ENCODE results near the gene EPS8L2. TPM values are rescaled to one million over a fixed set of nuclear protein-coding genes. Genes with fewer than 3 reads are reported as not detected.

The EPS8L2 gene
- total and polyA plus RNA-seq, 2 of the 13 experiments (the other 11 are each of a cell fraction or from before 2014, with no cell fraction given), result 89.3 to 416 TPM

GRCh38 chr11:727859-728748 lies 22.1 kb downstream of the EPS8L2 start (continued):
- TF ChIP-seq KDM3A (CRISPR knock-in tag; IDR thresholded peaks at IDR 0.05; ENCODE audit: low read depth) (peak; percentile 88; the same call in 1 of the 2 replicates), REPIN1 (CRISPR knock-in tag; IDR thresholded peaks at IDR 0.05; ENCODE audit: borderline replicate concordance, low read depth) (peak; percentile 87), ZBTB4 (CRISPR knock-in tag; IDR thresholded peaks at IDR 0.05; ENCODE audit: borderline replicate concordance) (peak; percentile 63; the same call in 1 of the 2 replicates), SMC3 (IDR thresholded peaks at IDR 0.05; ENCODE audit: low read length) (peak; percentile 50; the same call in 1 of the 2 replicates), SNAPC2 (CRISPR knock-in tag; IDR thresholded peaks at IDR 0.05) (peak; percentile 91), TCF12 (IDR thresholded peaks at IDR 0.05) (no peak), TCF12 (CRISPR knock-in tag; IDR thresholded peaks at IDR 0.05) (0 out of 2 replicates have a peak, but pooled peaks have one; percentile 46), ZNF737 (CRISPR knock-in tag; IDR thresholded peaks at IDR 0.05; ENCODE audit: borderline replicate concordance) (no peak), XBP1 (CRISPR knock-in tag; IDR thresholded peaks at IDR 0.05) (no peak), YEATS4 (CRISPR knock-in tag; IDR thresholded peaks at IDR 0.05; ENCODE audit: borderline replicate concordance) (peak; percentile 66; the same call in 1 of the 2 replicates), REL (CRISPR knock-in tag; conservative IDR thresholded peaks at IDR 0.05) (0 out of 2 replicates have a peak, but pooled peaks have one; percentile 57), ATF3 (CRISPR knock-in tag; IDR thresholded peaks at IDR 0.05) (0 out of 2 replicates have a peak, but pooled peaks have one; percentile 14), MIER3 (CRISPR knock-in tag; IDR thresholded peaks at IDR 0.05; ENCODE audit: borderline replicate concordance) (no peak), ZNF616 (CRISPR knock-in tag; IDR thresholded peaks at IDR 0.05; ENCODE audit: low read depth) (no peak), ZNF331 (CRISPR knock-in tag; IDR thresholded peaks at IDR 0.05) (peak; percentile 29; the same call in 1 of the 2 replicates), SNAI1 (CRISPR knock-in tag; IDR thresholded peaks at IDR 0.05; ENCODE audit: borderline replicate concordance) (peak; percentile 76; the same call in 1 of the 2 replicates), ZNF775 (CRISPR knock-in tag; IDR thresholded peaks at IDR 0.05; ENCODE audit: borderline replicate concordance) (no peak), ARNTL (CRISPR knock-in tag; IDR thresholded peaks at IDR 0.05) (peak; percentile 26; the same call in 1 of the 2 replicates), ZNF143 (CRISPR knock-in tag; IDR thresholded peaks at IDR 0.05) (no peak; the same call in 1 of the 2 replicates)
- TF ChIP-seq, protein P1, sequence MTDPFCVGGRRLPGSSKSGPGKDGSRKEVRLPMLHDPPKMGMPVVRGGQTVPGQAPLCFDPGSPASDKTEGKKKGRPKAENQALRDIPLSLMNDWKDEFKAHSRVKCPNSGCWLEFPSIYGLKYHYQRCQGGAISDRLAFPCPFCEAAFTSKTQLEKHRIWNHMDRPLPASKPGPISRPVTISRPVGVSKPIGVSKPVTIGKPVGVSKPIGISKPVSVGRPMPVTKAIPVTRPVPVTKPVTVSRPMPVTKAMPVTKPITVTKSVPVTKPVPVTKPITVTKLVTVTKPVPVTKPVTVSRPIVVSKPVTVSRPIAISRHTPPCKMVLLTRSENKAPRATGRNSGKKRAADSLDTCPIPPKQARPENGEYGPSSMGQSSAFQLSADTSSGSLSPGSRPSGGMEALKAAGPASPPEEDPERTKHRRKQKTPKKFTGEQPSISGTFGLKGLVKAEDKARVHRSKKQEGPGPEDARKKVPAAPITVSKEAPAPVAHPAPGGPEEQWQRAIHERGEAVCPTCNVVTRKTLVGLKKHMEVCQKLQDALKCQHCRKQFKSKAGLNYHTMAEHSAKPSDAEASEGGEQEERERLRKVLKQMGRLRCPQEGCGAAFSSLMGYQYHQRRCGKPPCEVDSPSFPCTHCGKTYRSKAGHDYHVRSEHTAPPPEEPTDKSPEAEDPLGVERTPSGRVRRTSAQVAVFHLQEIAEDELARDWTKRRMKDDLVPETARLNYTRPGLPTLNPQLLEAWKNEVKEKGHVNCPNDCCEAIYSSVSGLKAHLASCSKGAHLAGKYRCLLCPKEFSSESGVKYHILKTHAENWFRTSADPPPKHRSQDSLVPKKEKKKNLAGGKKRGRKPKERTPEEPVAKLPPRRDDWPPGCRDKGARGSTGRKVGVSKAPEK (CRISPR knock-in tag; IDR thresholded peaks at IDR 0.05; ENCODE audit: borderline replicate concordance), result no peak
- TF ChIP-seq, protein P2, sequence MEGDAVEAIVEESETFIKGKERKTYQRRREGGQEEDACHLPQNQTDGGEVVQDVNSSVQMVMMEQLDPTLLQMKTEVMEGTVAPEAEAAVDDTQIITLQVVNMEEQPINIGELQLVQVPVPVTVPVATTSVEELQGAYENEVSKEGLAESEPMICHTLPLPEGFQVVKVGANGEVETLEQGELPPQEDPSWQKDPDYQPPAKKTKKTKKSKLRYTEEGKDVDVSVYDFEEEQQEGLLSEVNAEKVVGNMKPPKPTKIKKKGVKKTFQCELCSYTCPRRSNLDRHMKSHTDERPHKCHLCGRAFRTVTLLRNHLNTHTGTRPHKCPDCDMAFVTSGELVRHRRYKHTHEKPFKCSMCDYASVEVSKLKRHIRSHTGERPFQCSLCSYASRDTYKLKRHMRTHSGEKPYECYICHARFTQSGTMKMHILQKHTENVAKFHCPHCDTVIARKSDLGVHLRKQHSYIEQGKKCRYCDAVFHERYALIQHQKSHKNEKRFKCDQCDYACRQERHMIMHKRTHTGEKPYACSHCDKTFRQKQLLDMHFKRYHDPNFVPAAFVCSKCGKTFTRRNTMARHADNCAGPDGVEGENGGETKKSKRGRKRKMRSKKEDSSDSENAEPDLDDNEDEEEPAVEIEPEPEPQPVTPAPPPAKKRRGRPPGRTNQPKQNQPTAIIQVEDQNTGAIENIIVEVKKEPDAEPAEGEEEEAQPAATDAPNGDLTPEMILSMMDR (CRISPR knock-in tag; IDR thresholded peaks at IDR 0.05), result peak; percentile 99

Measured in HepG2 (cell line).